Stimulated activated CD8-positive, alpha-beta memory T cell treated with anti-CD3 and anti-CD28 coated beads, Interleukin-12 subunit alpha, Interleukin-12 subunit beta, amount 100 ng/mL, for 24 hours (primary cell): ENCODE results near the gene SDCBP2.

ENCODE experiments used
- DNase-seq: peaks from one replicate; pipeline ENCODE4 v3.0.0-alpha.2; 2020; ENCODE audit errors: extremely low read depth

SDCBP2 gene

DNA sequence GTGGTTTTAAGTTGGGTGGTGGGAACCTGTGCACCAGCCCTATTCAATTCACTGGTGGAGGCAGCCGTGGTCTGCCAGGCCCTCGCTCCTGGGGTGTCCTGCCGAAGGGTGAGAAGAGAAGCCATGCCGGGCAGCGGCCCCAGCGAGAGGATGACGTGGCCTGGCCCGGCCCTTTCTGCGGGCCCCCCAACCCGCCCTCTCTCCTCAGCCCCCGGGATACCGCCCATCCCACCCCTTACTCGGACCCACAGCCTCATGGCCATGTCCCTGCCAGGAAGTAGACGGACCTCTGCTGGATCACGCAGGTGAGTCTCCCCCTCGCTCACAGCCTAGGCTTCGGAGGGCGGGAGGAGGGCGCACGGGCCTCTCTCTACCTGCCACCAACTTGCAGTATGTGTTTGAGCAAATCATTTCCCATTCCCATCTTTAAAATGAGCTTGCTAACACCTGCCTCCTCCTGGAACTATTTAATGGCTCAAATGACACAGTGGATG lies 32.8 kb downstream of the SDCBP2 start:
- DNase-seq, result no peak

DNA sequence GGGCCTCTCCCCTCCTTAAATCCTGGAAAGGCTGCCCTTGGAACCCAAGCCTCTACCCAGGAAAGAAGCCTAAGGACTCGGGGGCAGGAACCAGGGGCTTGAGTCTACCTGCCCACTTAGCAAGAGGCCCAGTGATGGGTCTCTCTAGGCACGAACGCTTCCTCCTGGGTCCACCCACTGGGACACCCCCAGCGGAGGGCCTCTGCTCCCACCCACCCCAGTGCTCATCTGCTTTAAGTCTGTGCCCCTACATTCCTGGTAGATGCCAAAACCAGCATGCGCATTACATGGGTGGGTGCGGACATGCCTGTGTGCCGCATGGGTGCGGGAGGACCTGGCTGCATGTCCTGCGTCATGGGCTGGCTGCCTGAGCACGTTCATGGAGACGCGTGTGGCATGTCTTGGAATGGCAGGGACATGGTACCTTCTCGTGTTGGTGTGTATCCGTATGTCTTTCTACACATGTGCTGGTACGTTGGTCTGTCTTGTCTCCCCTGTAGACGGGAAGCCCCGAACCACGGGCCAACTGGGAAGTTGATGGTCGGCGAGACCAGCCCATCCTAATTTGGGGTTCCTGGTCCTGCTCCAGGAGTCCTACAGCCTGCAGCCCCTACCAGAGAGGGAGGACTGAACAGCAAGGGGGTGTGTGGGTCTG lies 33.5 kb downstream of the SDCBP2 start:
- no peak for DNase-seq

DNA sequence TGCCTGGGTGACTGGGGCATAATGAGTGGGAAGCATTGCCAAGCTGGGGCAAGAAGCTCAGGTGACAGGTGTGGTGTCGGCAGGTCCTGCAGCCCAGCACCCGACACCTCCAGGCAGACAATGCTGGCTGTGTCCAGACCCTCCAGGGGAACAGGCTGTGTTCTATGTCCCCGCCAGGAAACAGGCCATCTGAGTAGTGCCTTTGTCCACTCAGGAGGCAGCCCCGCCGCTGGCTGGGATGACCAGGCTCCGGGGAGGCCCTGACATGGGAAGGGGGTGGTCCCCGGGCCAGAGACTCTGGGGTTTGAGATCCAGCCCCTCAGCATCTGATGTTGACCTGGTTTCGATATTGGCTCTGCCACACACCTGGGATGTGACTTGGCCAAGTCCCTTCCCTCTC lies 34.4 kb downstream of the SDCBP2 start:
- DNase-seq, result no peak

GRCh38 chr20:1293641-1294379 lies 35.1 kb downstream of the SDCBP2 start:
- no peak for DNase-seq

GRCh38 chr20:1292620-1293019 lies 36.3 kb downstream of the SDCBP2 start:
- no peak for DNase-seq

DNA sequence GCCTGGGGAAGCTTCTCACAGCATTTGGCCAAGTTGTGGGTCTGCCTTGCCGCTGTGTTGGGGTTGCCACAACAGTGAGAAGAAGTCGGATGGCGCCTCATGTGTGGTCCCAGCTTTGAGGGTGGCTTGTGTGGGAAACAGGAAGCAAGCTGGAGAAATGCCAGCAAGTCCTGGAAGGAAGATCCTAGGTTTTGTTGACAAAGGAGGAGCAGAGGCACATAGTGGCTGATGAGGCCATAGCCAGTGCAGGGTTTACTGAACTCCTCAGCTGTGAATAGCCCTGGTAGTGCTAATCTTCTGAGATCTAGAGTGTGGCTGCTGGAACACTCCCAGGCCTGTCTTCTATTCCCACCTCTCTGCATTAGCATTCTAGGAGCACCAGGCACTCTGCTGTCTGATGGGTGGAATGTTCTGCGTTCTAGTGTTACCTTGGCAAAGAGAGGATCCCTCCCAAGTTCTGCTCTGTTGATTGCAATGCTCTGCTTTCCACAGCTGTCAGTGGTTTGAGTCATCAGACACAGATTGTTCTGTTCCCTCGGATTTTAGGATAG lies 37.7 kb downstream of the SDCBP2 start:
- no peak for DNase-seq

- DNase-seq, result no peak
Observed at GRCh38 chr20:1287787-1288569, 41.0 kb downstream of the SDCBP2 start.

GRCh38 chr20:1287306-1287705 lies 41.6 kb downstream of the SDCBP2 start:
- no peak for DNase-seq

DNA sequence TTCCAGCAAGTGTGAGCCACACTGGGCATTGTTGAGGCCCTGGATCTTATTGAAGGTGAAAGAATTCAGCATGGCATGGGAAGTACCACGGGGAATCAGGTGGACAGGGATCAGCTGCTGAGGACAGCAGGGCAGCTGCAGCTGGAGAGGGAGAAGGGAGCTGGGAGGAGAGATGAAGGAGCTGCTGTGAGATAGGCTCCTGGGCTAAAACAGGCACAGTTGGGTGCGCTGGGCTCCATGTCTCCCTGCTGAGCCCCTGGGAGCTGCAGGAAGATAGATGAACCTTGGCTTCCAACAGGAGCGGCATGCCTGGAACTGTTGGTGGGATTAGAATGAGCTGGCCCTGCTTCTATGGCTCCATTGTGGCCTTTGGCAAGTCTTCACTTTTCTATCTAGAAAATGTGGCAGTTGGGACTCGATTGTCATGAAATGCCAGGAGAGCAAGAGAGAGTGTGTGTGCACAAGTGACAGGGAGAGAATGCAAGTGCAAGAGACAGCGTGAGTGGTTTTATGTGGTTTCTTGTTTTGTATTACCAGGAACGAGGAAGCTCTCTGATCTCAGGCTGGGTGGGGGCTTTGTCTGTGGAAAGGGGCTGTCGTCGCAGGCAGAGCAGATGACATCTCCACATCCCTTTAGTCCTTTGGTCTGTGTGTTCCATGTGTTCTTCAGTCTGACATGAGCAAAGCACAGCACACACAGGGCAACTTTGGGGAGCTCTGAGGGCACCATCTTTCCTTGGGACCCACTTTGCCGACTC lies 42.5 kb downstream of the SDCBP2 start:
- no peak for DNase-seq

DNA sequence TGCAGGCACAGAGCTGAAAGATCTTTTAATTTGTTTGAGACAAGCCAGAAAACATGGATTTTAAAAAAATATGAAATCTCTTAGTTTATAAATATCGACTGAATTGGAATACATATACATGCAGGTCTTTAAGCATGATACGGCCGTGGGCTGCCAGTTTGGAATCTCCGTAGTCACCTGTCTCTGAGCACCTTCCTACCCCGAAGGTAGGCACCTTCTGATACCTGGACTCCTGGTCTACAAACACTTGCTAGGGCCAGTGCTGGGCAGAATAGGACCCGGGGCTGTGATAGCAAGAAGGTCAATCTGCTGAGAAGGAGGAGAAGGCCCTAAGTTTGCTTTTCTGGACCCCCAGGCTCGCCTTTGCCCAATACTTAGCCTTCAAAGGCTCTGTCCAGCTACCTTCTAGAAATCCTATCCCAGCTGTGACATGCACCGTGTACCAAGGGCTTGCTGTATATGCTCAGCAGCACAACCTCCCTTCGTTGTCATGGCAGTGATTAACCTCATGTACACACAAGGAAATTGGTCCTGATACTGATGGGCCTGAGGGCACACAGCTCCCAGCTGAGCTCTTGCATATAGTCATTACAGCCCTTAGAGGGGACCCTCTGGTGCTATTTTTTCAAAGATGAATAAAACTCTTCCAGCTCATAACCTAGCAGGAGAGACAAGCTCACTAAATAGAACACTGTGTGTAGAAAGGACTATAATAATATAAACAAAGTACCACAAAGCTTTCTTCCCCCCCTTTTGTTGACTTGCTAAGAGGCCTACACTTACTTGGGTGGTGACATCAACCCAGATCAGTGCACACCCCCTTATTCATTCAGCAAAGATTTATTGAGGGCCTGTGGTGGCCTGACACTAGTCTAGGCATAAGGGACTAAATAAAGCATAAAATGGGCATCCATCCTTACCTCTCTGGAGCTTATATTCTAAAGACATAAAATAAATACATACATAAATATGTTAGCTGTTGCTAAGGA lies 45.1 kb downstream of the SDCBP2 start:
- DNase-seq, result no peak

DNA sequence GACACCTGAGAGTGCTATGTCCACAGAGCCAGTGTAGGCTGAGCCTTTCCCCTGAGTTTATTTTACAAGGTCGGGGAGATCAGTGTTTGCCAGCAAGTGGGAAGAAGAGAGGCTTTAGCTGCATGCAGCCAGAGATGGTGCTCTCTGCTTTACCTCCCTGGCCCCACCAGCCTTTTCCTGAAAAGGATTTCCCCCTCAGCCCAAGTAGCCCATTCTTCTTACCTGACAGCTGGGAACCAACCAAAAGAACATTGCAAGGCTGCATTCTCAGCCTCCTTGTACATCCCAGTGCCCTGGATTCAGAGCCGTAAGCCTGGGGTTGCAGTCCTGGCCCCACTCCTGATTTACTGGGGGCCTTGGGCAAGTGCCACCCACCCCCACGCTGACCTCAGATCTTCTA lies 46.0 kb downstream of the SDCBP2 start:
- no peak for DNase-seq

DNA sequence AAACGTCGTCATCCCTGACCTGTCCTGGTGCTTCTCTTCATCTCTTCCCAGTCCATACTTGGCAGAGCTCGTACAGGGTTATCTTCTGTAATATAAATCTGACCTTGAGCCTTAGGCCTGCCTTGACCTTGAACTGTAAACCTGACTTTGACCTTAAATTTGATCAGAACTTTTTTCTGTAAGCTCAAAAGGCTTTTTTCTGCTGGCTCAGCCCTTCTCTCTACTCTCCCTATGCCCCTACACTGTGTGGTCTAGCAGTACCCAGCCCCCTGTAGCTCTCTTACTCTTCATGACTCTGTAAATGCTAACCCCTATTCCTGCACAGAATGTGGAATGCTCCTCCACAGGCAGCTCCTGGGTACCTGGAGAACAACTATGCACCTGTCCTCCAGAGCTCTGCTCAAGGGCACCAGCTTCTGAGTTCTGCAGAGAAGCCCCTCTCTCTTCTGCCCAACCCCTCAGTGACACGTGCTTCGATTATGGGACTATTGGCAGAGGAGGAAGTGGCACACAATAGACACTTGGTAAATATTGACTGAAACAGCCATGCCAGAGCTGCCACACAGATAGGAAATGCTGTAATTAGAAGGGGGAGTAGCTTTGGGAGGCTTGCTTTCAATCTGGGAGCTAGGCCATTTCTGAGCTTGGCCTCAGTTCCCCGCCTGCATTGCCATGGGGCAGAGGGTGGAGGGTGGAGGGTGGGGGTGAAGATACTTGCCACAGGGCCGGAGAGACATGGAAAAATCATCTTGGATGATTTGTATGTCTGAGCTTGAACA lies 47.5 kb downstream of the SDCBP2 start:
- no peak for DNase-seq

GRCh38 chr20:1280195-1281102 lies 48.5 kb downstream of the SDCBP2 start:
- no peak for DNase-seq

DNA sequence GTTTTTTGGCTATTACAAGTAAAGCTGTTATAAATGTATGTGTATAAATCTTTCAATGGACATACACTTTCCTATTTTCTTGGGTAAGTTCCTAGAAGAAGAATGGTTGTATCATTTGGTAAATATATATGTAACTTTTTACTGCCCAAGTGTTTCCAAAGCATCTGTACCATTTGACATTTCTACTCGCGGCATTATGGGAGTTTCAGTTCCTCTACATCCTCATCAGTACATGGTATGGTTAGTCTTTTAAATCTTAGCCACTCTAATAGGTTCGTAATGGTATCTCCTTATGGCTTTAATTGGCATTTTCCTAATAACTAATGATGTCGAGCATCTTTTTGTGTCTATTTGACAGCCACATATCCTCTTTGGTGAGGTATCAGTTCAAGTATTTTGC lies 49.9 kb downstream of the SDCBP2 start:
- DNase-seq, result no peak

- no peak for DNase-seq
Observed at GRCh38 chr20:1277529-1278322, 51.2 kb downstream of the SDCBP2 start.

DNA sequence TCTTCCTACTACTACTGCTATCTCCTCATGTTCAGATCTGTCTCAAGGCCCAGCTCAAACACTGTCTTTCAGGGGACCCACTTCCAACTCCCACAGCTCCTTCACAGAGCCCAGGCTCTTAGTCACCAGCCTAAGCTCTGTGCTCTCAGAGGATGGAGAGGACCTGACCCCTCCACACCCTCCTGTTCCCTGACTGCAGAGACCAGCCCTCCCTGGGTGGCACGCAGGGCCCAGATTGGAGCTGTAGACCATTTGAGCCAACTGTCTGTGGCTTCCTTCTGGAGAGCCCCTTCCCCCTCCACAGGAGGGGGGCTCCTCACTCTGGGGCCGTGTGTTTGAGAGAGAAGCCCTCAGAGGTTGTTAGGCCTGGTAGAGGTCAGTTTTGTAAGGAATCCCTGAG lies 53.0 kb downstream of the SDCBP2 start:
- DNase-seq, result no peak

- no peak for DNase-seq
Observed at GRCh38 chr20:1274485-1275311, 54.2 kb downstream of the SDCBP2 start.
